Measurements from ENCODE around the gene DIS3L.
"Not testable (repeated sequence)": the region's sequence is repeated elsewhere in the genome, so short reads cannot be mapped to it uniquely, and the experiment has no call there.

DIS3L gene

DNA sequence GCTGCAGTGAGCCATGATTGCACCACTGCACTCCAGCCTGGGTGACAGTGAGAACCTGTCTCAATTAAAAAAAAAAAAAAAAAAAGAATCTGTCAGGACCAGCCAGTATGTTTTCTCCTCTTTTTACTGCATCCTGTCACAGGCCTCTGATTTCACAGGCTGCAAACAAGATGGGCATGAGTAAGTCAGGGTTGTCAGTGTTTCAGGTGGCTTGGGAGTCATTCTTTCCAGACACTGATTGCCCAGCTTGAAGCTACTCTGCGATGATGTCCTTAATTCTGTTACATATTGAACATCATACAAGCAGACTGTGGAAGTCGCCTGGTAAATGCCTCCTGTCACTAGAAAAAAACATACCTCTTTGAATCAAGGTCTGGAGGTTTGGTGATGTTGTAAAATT is 18.8 kb downstream of the DIS3L start:
- DNase-seq, result no peak

DNA sequence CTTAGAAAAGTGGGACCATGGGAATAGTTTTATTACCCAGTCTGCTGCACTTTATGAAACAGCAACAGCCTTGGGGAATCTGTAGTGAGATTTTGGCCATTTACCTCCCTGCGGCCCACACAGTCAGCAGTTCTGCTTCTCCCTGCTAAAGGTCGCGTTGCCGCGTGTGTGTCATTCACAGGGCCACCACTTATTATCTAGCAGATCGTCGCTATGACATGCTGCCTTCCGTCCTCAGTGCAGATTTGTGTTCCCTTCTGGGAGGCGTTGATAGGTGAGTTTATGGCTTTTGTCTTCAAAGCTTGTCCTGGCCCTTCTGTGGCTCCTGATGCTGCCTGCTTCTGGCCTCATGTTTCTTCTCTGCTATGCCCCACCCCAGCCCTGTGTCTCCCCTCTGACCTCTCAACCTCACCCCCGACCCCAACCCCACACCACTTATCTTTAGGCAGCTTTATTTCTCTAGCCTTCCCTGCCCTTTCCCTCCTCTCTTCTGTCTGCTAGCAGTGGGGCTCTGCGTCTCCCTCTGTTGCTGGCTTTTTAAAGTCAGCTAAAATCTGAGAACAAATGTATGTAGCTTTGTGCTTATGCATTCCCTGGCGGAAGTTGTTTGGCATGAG is 30.1 kb downstream of the DIS3L start:
- no peak for DNase-seq

DNA sequence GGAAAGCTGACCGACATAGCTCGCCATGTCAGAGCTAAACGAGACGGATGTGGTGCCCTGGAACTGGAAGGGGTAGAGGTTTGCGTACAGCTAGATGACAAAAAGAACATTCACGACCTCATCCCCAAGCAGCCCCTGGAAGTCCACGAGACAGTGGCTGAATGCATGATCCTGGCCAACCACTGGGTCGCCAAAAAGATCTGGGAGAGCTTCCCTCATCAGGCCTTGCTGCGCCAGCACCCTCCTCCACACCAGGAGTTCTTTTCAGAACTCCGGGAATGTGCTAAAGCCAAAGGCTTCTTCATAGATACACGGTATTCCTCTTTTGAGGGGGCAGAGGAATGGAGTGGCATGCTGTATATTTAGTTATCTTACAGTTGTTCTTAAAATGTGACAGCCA is 32.7 kb downstream of the DIS3L start:
- no peak for DNase-seq

DNA sequence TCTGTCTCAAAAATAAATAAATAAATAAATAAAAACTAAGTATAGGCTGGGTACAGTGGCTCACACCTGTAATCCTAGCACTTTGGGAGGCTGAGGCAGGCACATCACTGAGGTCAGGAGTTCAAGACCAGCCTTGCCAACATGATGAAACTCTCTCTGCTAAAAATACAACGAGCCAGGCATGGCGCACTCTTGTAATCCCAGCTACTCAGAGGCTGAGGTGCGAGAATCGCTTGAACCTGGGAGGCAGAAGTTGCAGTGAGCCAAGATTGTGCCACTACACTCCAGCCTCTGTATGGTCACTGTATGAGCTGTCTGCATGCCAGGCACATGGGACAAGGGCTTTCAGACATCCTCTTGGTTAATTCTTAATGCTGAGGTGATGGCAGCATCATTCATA is 34.4 kb downstream of the DIS3L start:
- no peak for DNase-seq

DNA sequence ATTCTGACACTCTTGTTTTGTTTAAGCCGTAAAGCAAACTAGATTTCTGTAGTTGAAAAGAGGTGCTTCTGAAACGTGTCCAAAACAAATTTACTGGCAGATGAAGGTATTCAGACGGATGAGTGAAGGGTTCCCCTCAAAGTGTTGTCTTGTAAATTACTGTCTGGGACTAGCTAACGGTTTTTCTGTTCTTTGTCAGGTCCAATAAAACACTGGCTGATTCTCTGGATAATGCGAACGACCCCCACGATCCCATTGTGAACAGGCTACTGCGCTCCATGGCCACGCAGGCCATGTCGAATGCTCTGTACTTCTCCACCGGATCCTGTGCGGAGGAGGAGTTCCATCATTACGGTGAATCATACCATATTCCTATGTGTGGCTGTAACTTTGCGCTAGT is 35.4 kb downstream of the DIS3L start:
- DNase-seq, result no peak

DNA sequence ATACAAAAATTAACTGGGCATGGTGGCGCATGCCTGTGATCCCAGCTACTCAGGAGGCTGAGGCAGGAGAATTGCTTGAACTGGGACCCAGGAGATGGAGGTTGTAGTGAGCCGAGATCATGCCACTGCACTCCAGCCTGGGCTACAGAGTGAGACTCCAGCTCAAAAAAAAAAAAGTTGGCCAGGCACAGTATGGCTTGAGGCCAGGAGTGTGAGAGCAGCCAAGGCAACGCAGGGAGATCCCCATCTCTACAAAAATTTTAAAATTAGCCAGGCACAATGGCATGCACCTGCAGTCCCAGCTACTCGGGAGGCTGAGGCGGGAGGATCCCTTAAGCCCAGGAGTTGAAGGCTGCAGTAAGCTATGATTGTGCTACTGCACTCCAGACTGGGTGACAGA is 55.2 kb downstream of the DIS3L start:
- not testable (repeated sequence) for DNase-seq

DNA sequence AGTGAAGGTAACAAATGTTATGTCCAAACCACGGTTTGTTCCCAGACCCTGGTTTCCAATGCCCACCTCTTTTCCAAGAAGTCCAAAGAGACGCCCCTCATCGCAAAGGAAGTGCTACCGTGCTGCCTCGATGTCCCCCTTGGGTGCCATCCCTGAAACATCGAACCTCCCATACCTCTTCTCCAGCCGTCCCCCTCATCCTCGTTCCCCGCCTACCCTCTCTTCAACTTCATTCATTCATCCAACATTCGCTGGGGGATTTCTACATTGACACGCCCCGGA is 62.6 kb downstream of the DIS3L start:
- no peak for DNase-seq

DNA sequence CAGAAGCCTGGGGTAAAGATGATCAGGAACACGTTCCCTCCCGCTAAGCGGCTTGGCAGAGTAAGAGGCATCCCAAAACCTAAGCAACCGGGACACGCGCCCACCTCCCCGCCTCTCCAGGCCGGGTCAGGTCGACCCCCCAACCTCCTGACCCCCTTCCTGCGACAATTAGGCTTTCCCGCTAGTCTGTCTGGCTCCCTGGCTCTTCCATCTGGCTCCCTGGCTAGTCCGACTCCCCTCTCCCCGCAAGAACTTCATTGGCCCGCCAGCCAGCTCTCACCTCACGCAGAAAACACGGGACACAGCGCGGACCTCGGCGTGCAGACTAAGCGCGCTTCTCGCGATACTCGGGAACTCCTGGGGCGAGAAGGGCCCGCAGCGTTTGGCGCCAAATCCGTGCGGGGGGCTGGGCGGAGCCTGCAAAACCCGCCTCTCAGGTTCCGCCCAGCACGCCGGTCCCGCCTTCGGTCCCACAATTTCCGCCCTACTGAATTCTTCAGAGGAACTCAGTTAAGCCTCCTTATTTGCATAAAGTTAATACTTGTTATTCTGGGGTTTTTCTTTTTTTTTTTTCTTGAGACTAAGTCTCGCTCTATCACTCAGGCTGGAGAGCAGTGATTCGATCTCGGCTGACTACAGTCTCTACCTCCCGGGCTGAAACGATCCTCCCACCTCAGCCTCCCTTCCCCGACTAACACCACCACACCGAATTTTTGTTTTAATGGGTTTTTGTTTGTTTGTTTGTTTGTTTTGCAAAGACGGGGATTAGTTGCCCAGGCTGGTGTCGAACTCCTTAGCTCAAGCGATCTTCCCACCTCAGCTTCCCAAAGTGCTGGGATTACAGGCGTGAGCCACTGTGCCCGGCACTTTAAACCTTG is 63.2 kb downstream of the DIS3L start, which contains the start of gene TIPIN:
TSS of gene TIPIN (minus strand) at position 327 of the 878 bp plus-strand sequence. CDS start 3,738 bp downstream, outside the sequence.
- DNase-seq, result peak; percentile 76 to 79

DNA sequence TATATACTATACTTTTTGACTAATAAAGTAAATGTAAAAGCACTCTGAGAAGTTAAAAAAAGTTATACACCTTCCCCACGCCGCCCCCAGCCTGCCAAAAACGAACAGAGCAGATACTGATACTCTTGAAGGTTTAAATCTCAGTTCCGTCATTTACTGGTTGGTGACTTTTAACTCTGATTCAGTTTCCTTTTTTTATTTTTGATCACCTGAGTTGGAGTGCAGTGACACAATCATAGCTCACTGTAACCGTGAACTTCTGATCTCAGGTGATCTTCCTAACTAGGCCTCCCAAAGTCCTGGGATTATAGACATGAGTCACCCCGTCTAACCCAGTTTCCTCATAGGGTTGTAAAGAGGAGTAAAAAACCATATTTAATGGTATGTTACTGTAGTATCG is 66.4 kb downstream of the DIS3L start:
- no peak for DNase-seq

DNA sequence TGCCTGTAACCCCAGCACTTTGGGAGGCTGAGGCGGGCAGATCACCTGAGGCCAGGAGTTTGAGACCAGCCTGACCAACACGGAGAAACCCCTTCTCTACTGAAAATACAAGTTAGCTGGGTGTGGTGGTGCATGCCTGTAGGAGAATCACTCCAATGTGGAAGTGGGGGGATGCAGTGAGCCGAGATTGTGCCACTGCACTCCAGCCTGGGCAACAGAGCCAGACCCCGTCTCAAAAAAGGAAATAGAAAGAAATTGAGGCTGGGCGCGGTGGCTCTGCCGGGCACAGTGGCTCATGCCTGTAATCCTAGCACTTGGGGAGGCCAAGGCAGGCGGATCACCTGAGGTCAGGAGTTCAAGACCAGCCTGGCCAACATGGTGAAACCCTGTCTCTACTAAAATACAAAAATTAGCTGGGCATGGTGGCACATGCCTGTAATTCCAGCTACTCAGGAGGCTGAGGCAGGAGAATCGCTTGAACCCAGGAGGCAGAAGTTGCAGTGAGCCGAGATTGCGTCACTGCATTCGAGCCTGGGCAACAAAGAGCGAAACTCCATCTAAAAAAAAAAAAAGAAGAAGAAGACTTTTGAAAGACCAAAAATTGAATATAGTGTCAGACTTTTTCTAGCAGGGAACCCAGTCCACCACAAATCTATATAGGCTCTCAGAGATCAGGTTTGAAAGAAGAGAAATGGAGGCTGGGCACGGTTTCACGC is 68.5 kb downstream of the DIS3L start:
- DNase-seq, result not testable (repeated sequence)

DNA sequence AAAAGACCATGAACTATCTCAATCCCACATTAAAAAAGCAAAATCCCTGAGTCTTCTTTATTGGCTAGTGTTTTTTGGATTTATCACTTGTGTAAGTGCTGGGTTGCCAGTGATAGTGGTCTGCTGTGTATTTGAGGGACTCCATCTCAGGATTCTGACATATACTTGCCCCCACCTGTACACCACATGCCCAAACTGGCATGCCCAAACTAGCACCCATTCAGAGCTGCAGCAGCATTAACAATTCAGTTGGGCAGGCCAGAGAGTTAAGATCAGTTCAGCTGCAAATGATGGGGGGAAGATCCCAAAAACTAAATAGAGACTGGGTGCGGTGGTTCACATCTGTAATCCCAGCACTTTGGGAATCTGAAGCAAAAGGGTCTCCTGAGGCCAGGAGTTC is 69.4 kb downstream of the DIS3L start:
- no peak for DNase-seq

DNA sequence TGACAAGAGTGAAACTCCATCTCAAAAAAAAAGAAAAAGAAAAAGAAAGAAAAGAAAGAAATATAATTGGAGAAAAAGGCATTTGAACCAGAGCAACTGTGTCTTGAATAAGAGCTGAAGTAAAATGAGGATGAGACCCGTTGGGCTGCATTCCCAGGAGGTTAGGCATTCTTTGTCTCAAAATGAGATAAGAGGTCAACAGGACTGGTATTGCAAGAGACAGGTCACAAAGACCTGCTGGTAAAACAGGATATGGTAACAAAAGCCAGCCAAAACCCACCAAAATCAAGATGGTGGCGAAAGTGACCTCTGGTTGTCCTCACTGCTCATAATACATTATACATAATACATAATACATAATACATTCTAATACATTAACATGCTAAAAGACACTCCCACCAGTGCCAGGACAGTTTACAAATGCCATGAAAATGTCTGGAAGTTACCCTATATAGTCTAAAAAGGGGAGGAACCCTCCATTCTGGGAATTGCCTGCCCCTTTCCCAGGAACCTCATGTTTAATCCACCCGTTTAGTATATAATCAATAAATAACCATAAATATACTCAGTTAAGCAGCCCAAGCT is 71.7 kb downstream of the DIS3L start:
- no peak for DNase-seq

DNA sequence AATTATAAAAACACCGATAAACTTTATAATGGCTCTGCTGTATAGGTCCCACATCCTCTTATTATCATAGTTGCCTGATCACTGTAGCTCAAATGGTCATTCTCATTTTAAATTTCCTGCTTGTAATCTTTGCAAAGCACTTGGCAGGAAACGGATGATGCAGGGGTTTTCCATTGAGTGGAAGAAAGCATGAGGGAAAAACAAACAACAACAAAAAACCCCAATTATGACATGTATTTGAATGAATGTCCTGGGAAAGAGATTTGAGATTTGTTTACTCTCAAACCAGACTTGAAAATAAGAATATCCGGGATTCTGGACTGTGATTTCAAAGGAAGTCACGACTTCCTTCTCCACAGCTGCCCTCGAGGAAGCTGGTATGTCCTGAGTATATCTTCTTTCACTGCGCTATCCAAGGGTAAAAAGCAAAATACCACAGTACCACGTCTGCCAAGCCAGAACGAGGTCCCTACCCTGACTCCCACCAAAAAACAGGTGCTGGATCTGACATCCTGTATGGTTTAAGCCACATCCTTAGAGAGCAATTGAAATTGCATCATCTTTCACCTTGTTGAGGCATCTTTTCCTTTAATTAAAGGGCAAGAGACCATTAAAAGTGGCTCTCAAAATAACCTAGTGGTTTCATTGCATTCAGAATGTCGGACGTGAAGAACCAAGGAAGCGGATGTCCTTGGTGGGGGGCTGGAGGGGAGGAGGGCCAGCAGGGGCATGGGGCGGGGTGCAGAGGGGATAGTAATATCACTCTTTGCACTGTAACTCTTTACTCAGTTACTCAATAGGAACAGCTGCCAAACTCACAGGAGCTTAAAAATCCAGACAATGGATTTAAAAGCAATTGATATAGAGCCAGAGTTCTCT is 76.6 kb downstream of the DIS3L start:
- DNase-seq, result no peak

DNA sequence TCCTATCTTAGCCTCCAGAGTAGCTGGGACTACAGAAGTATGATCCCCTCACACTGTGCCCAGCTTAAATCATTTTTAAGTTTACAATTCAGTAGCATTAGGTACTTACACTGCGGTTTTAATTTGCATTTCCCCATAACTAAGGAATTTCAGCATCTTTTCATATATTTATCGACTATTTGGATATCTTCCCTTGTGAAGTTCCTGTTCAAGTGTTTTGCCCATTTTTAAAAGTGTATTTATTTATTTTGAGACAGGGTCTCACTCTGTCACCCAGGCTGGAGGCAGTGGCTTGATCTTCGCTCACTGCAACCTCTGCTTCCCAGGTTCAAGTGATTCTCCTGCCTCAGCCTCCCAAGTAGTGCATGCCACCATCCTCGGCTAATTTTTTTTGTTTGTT is 80.8 kb downstream of the DIS3L start:
- no peak for DNase-seq

DNA sequence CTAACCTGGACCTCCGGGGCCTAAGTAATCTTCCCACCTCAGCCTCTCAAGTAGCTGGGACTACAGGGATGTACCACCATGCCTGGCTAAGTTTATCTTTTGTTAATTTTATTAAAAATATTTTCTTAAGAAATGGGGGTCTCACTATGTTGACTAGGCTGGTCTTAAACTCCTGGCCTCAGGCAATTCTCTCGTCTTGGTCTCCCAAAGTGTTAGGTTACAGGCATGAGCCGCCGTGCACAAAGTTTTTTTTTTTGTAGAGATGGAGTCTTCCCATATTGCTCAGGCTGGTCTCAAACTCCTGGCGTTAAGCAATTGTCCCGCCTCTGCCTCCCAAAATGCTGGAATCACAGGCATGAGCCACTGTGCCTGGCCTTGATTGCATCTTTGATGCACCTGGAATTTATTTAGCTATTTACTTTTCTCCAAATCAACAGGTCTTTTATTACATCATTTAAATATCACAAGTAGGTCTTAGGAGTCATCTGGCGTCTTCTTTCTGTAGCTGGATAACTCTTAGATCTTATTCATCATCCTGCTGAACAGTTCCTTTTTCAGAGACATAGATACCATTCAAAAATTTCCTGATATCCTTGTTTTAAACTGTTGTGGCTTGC is 85.6 kb downstream of the DIS3L start:
- no peak for DNase-seq

DNA sequence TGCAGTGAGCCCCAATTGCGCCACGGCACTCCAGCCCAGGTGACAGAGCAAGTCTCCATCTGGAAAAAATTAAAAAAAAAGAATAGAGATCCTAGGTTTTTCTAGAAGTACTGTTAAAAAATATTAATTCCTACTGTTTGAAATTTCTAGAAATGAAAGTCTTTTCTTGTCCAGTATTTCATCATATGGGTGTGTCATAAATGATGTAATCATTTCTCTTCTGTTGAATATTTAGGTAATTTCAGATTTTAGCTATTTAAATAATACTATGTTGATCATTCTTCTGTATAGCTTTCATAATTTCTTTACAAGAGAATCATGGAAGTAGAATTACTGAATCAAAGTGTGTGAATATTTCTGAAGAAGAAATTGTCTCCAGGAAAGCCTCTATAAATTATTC is 88.0 kb downstream of the DIS3L start:
- not testable (repeated sequence) for DNase-seq
